ENCODE results near the gene GULP1. TPM values are rescaled to one million over a fixed set of nuclear protein-coding genes. Genes with fewer than 3 reads are reported as not detected.

GULP1 gene
- total RNA-seq, 4 donors from 2014 or later: 43.3 to 64.8 (median 50.3) TPM

DNA sequence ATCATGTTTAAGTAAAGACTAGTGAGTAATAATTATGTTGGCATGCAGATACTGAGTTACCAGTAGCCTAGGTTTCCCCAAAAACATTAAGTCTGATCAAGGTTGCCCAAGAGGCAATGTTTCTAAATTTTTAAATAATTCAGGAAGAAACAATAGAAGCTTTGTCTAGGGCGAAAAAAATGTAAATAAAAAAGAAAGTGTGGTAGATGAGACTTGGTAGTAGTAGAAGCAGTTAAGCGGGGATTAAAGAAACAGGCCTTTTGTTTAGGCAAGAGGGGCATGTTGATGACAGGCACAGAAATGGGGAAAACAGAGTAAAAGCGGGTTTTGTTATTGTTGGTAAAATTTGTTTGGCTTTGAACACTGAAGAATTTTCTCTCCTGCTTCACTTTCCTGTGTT lies 97.2 kb downstream of the GULP1 start:
- no peak for ATAC-seq
- H3K27ac ChIP-seq: no peak overlapping the region
- H3K4me3 ChIP-seq: no peak overlapping the region
- H3K27me3 ChIP-seq: no peaks in the 10 kb centered on the region
- H3K9me3 ChIP-seq: no peaks in the 10 kb centered on the region
- no peaks in the 10 kb centered on the region for H3K4me1 ChIP-seq
- WGBS, 2 donors (ENCODE audit: low coverage in 1 of 2): 85 to 89% methylated on average over 3 of the region's 3 CpGs
- TF ChIP-seq EP300 (IDR thresholded peaks at IDR 0.05): no peak
- no peak for TF ChIP-seq CTCF (IDR thresholded peaks at IDR 0.05)
- no peak for TF ChIP-seq POLR2A (IDR thresholded peaks at IDR 0.05)
- TF ChIP-seq POLR2AphosphoS5 (IDR thresholded peaks at IDR 0.05): no peak
- H3K36me3 ChIP-seq: peaks cover 0 to 18% of the 10 kb centered on the region in 2 donors

DNA sequence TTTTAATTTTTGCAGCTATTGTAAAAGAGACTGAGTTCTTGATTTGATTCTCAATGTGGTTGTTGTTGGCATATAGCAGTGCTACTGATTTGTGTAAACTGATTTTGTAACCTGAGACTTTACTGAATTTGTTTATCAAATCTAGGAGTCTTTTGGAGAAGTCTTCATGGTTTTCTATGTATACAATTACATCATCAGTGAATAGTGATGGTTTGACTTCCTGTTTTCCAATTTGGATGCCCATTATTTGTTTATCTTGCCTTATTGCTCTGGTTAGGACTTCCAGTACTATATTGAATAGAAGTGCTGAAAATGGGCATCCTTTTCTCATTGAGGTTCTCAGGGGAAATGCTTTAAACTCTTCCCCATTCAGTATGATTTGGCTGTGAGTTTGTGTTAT lies 99.7 kb downstream of the GULP1 start:
- Histone ChIP-seq H3K36me3 (no peaks in the 10 kb centered on the region), H3K4me1 (no peaks in the 10 kb centered on the region), H3K4me3 (no peak overlapping the region), H3K9me3 (no peaks in the 10 kb centered on the region), H3K27me3 (no peaks in the 10 kb centered on the region), H3K27ac (no peak overlapping the region)
- no peak for ATAC-seq
- no peak for TF ChIP-seq CTCF (IDR thresholded peaks at IDR 0.05)
- no peak for TF ChIP-seq POLR2AphosphoS5 (IDR thresholded peaks at IDR 0.05)
- no peak for TF ChIP-seq POLR2A (IDR thresholded peaks at IDR 0.05)
- TF ChIP-seq EP300 (IDR thresholded peaks at IDR 0.05): no peak

DNA sequence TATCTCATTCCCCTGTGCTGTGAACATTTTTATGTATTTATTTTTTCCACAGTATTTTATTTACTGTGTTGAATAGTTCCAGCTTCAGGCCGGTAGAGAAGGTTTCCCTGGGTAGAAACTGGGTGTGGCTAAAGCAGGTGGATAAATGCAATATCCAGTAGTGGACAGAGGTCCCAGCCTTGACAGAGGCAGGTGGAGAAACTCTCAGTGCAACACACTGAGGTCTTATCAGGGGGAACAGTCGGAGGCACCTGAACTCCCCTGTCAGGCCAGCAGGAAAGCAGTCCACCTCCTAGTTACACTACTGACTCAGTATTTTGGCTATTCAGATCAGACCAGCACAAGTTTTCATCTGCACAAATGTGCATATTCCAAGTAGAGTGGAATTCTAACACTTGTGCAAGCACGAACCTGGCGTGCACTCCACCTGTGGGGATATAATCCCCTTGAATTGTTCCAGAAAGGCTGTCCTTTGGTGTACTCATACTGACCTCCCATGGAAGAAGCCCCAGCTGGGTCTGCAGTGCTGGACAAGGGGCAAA lies 103.3 kb downstream of the GULP1 start:
- WGBS, 2 donors (ENCODE audit: low coverage in 1 of 2): 80 to 100% methylated on average over 1 to 3 of the region's 4 CpGs
- no peaks in the 10 kb centered on the region for H3K4me1 ChIP-seq
- no peaks in the 10 kb centered on the region for H3K36me3 ChIP-seq
- H3K27ac ChIP-seq: no peak overlapping the region
- H3K9me3 ChIP-seq: no peaks in the 10 kb centered on the region
- no peaks in the 10 kb centered on the region for H3K27me3 ChIP-seq
- no peak for ATAC-seq
- no peak for TF ChIP-seq EP300 (IDR thresholded peaks at IDR 0.05)
- TF ChIP-seq CTCF (IDR thresholded peaks at IDR 0.05): no peak
- no peak for TF ChIP-seq POLR2AphosphoS5 (IDR thresholded peaks at IDR 0.05)
- no peak for TF ChIP-seq POLR2A (IDR thresholded peaks at IDR 0.05)
- H3K4me3 ChIP-seq: no peak overlapping the region

GRCh38 chr2:188395903-188396689 lies 104.4 kb downstream of the GULP1 start:
- 82 to 87% methylated on average over 2 to 6 of the region's 10 CpGs for WGBS, 2 donors (ENCODE audit: low coverage in 1 of 2)
- no peaks in the 10 kb centered on the region for H3K27me3 ChIP-seq

More at GRCh38 chr2:188395903-188396689, 104.4 kb downstream of the GULP1 start:
- no peaks in the 10 kb centered on the region for H3K36me3 ChIP-seq
- TF ChIP-seq CTCF (IDR thresholded peaks at IDR 0.05) (no peak), POLR2A (IDR thresholded peaks at IDR 0.05) (no peak), EP300 (IDR thresholded peaks at IDR 0.05) (no peak), POLR2AphosphoS5 (IDR thresholded peaks at IDR 0.05) (no peak)
- H3K4me3 ChIP-seq: no peak overlapping the region
- H3K27ac ChIP-seq: no peak overlapping the region
- H3K4me1 ChIP-seq: no peaks in the 10 kb centered on the region
- H3K9me3 ChIP-seq: no peaks in the 10 kb centered on the region
- ATAC-seq: no peak
